ENCODE measurements around the gene GP1BA. TPM values are rescaled to one million over a fixed set of nuclear protein-coding genes. Genes with fewer than 3 reads are reported as not detected.

GP1BA gene
- polyA plus RNA-seq, 1 donor from 2014 or later, result not detected

DNA sequence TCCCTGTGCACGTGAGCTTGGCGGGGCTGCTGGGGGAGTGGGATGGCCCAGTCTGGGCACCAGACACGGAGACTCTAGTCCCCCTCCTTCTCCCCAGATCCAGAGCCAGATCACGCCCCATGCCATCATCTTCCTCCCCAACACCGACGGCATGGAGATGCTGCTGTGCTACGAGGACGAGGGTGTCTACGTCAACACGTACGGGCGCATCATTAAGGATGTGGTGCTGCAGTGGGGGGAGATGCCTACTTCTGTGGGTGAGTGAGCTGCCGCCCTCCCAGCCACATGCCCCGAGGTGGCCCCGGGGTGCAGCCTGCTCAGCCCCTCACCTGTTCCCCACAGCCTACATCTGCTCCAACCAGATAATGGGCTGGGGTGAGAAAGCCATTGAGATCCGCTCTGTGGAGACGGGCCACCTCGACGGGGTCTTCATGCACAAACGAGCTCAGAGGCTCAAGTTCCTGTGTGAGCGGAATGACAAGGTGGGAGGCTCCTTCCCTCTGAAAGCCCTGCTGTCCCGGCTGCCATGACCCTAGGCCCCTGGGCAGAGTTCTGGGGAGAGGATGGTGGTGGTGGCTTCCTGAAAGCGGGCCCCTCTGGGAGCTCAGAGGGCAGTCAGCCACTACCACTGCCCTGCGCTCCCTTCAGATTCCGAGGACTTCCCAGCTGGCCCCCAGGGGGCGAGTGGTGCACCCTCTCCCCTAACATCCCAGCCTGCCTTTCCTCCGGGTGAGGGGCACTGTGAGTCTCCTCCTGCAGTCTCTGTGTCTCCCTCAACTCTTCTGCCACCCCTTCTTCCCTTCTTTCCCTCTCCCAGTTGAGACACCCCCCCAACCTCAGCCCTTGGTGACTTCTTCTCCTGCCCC, 35.5 kb upstream of the GP1BA start:
- no peak overlapping the region for H2AFZ ChIP-seq (ENCODE audit: low read depth, low read length)
- H3K4me3 ChIP-seq (ENCODE audit: low read length), result no peak overlapping the region
- TF ChIP-seq TAF1 (IDR thresholded peaks at IDR 0.05; ENCODE audit: low read depth) (no peak), EP300 (conservative IDR thresholded peaks at IDR 0.05; ENCODE audit: poor library complexity, severe bottlenecking) (no peak), EZH2 (IDR thresholded peaks at IDR 0.05; ENCODE audit: borderline replicate concordance, insufficient read depth, low read length, poor library complexity, severe bottlenecking) (no peak), MXI1 (conservative IDR thresholded peaks at IDR 0.05; ENCODE audit: poor library complexity, severe bottlenecking) (no peak), SMC3 (conservative IDR thresholded peaks at IDR 0.05; ENCODE audit: poor library complexity) (no peak), POLR2AphosphoS5 (IDR thresholded peaks at IDR 0.05) (no peak), RAD21 (conservative IDR thresholded peaks at IDR 0.05) (no peak)
- TF ChIP-seq, protein P1, sequence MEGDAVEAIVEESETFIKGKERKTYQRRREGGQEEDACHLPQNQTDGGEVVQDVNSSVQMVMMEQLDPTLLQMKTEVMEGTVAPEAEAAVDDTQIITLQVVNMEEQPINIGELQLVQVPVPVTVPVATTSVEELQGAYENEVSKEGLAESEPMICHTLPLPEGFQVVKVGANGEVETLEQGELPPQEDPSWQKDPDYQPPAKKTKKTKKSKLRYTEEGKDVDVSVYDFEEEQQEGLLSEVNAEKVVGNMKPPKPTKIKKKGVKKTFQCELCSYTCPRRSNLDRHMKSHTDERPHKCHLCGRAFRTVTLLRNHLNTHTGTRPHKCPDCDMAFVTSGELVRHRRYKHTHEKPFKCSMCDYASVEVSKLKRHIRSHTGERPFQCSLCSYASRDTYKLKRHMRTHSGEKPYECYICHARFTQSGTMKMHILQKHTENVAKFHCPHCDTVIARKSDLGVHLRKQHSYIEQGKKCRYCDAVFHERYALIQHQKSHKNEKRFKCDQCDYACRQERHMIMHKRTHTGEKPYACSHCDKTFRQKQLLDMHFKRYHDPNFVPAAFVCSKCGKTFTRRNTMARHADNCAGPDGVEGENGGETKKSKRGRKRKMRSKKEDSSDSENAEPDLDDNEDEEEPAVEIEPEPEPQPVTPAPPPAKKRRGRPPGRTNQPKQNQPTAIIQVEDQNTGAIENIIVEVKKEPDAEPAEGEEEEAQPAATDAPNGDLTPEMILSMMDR (IDR thresholded peaks at IDR 0.05; ENCODE audit: poor library complexity, severe bottlenecking), result no peak
- TF ChIP-seq, protein P2, sequence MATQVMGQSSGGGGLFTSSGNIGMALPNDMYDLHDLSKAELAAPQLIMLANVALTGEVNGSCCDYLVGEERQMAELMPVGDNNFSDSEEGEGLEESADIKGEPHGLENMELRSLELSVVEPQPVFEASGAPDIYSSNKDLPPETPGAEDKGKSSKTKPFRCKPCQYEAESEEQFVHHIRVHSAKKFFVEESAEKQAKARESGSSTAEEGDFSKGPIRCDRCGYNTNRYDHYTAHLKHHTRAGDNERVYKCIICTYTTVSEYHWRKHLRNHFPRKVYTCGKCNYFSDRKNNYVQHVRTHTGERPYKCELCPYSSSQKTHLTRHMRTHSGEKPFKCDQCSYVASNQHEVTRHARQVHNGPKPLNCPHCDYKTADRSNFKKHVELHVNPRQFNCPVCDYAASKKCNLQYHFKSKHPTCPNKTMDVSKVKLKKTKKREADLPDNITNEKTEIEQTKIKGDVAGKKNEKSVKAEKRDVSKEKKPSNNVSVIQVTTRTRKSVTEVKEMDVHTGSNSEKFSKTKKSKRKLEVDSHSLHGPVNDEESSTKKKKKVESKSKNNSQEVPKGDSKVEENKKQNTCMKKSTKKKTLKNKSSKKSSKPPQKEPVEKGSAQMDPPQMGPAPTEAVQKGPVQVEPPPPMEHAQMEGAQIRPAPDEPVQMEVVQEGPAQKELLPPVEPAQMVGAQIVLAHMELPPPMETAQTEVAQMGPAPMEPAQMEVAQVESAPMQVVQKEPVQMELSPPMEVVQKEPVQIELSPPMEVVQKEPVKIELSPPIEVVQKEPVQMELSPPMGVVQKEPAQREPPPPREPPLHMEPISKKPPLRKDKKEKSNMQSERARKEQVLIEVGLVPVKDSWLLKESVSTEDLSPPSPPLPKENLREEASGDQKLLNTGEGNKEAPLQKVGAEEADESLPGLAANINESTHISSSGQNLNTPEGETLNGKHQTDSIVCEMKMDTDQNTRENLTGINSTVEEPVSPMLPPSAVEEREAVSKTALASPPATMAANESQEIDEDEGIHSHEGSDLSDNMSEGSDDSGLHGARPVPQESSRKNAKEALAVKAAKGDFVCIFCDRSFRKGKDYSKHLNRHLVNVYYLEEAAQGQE (IDR thresholded peaks at IDR 0.05; ENCODE audit: borderline replicate concordance), result no peak
- no peak overlapping the region for H3K4me2 ChIP-seq (ENCODE audit: low read length)
- no peaks in the 10 kb centered on the region for H3F3A ChIP-seq (ENCODE audit: insufficient read depth, low read length, poor library complexity, severe bottlenecking)
- no peaks in the 10 kb centered on the region for H3K79me2 ChIP-seq (replicated peaks; ENCODE audit: insufficient read depth, low read length)
- H3K9ac ChIP-seq (ENCODE audit: low read length), result no peak overlapping the region
- H3K27ac ChIP-seq (ENCODE audit: low read length), result no peak overlapping the region
- H3K27me3 ChIP-seq (ENCODE audit: insufficient read depth, low read depth, low read length), result no peaks in the 10 kb centered on the region
- H3K36me3 ChIP-seq (ENCODE audit: insufficient read depth, low read length), result no peaks in the 10 kb centered on the region
- H3K9me2 ChIP-seq (ENCODE audit: insufficient read depth, low read length), result no peaks in the 10 kb centered on the region
- H3K9me3 ChIP-seq (ENCODE audit: low read length), result no peaks in the 10 kb centered on the region
- H4K20me1 ChIP-seq (ENCODE audit: insufficient read depth), result no peaks in the 10 kb centered on the region

DNA sequence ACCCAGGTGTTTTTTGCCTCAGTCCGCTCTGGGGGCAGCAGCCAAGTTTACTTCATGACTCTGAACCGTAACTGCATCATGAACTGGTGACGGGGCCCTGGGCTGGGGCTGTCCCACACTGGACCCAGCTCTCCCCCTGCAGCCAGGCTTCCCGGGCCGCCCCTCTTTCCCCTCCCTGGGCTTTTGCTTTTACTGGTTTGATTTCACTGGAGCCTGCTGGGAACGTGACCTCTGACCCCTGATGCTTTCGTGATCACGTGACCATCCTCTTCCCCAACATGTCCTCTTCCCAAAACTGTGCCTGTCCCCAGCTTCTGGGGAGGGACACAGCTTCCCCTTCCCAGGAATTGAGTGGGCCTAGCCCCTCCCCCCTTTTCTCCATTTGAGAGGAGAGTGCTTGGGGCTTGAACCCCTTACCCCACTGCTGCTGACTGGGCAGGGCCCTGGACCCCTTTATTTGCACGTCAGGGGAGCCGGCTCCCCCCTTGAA, 34.8 kb upstream of the GP1BA start:
- Histone ChIP-seq H3K9ac (ENCODE audit: low read length) (no peak overlapping the region), H3F3A (ENCODE audit: insufficient read depth, low read length, poor library complexity, severe bottlenecking) (no peaks in the 10 kb centered on the region), H3K4me2 (ENCODE audit: low read length) (no peak overlapping the region), H3K36me3 (ENCODE audit: insufficient read depth, low read length) (no peaks in the 10 kb centered on the region), H2AFZ (ENCODE audit: low read depth, low read length) (no peak overlapping the region), H3K27ac (ENCODE audit: low read length) (no peak overlapping the region), H3K79me2 (replicated peaks; ENCODE audit: insufficient read depth, low read length) (no peaks in the 10 kb centered on the region), H4K20me1 (ENCODE audit: insufficient read depth) (no peaks in the 10 kb centered on the region), H3K27me3 (ENCODE audit: insufficient read depth, low read depth, low read length) (no peaks in the 10 kb centered on the region), H3K9me2 (ENCODE audit: insufficient read depth, low read length) (no peaks in the 10 kb centered on the region), H3K4me3 (ENCODE audit: low read length) (no peak overlapping the region), H3K9me3 (ENCODE audit: low read length) (no peaks in the 10 kb centered on the region)
- TF ChIP-seq, protein P2 (IDR thresholded peaks at IDR 0.05; ENCODE audit: borderline replicate concordance), result no peak
- TF ChIP-seq SMC3 (conservative IDR thresholded peaks at IDR 0.05; ENCODE audit: poor library complexity) (no peak), MXI1 (conservative IDR thresholded peaks at IDR 0.05; ENCODE audit: poor library complexity, severe bottlenecking) (no peak), EZH2 (IDR thresholded peaks at IDR 0.05; ENCODE audit: borderline replicate concordance, insufficient read depth, low read length, poor library complexity, severe bottlenecking) (no peak), EP300 (conservative IDR thresholded peaks at IDR 0.05; ENCODE audit: poor library complexity, severe bottlenecking) (no peak), TAF1 (IDR thresholded peaks at IDR 0.05; ENCODE audit: low read depth) (no peak), POLR2AphosphoS5 (IDR thresholded peaks at IDR 0.05) (no peak), RAD21 (conservative IDR thresholded peaks at IDR 0.05) (no peak)
- TF ChIP-seq, protein P1 (IDR thresholded peaks at IDR 0.05; ENCODE audit: poor library complexity, severe bottlenecking), result no peak
